NCI-H146 (cell line): ENCODE data around the gene CKS1B.
A peak's percentile ranks its signal among the peaks of the same experiment; 100 is the strongest.

Experiments
- DNase-seq: peaks from one replicate; lab custom pipeline; 2025; lab: John Stamatoyannopoulos, UW

CKS1B gene

GRCh38 chr1:155002464-155003226 lies 28.2 kb downstream of the CKS1B start, which contains the start of gene ZBTB7B:
Gene ZBTB7B (plus strand): TSS chr1:155002802. CDS start chr1:155014661, 11,859 bp downstream.
- DNase-seq: peak; percentile 85

- DNase-seq: peak; percentile 56
These were observed 28.8 kb downstream of the CKS1B start for GRCh38 chr1:155003227-155003765.

GRCh38 chr1:155003766-155004351 lies 29.4 kb downstream of the CKS1B start:
- DNase-seq: peak; percentile 40

- DNase-seq: no peak
These were observed 30.0 kb downstream of the CKS1B start for GRCh38 chr1:155004352-155005075.

- DNase-seq: no peak
These were observed 30.9 kb downstream of the CKS1B start for GRCh38 chr1:155005076-155006011.

GRCh38 chr1:155006601-155007101 lies 32.2 kb downstream of the CKS1B start:
- no peak for DNase-seq

GRCh38 chr1:155007251-155007828 lies 32.9 kb downstream of the CKS1B start:
- no peak for DNase-seq

- no peak for DNase-seq
These were observed 33.8 kb downstream of the CKS1B start for GRCh38 chr1:155008015-155008941.

GRCh38 chr1:155009221-155009711 lies 34.8 kb downstream of the CKS1B start:
- DNase-seq: no peak

GRCh38 chr1:155009742-155010141 lies 35.3 kb downstream of the CKS1B start:
- no peak for DNase-seq

GRCh38 chr1:155010211-155010918 lies 35.9 kb downstream of the CKS1B start:
- no peak for DNase-seq

- no peak for DNase-seq
These were observed 36.5 kb downstream of the CKS1B start for GRCh38 chr1:155011004-155011416.

- no peak for DNase-seq
These were observed 37.0 kb downstream of the CKS1B start for GRCh38 chr1:155011437-155012025.

- DNase-seq: peak; percentile 48
These were observed 37.6 kb downstream of the CKS1B start for GRCh38 chr1:155012026-155012546.

- DNase-seq: no peak
These were observed 38.5 kb downstream of the CKS1B start for GRCh38 chr1:155012776-155013602.

- no peak for DNase-seq
These were observed 39.2 kb downstream of the CKS1B start for GRCh38 chr1:155013632-155014031.
